Lower lobe of right lung (tissue), 2 donors: Measurements from ENCODE around the gene SAMD11. TPM values are rescaled to one million over a fixed set of nuclear protein-coding genes. Genes with fewer than 3 reads are reported as not detected.
"Not testable (repeated sequence)": the region's sequence is repeated elsewhere in the genome, so short reads cannot be mapped to it uniquely, and the experiment has no call there.

ENCODE experiments used
- ATAC-seq, 2 donors: fragments of 200-7000 bp; cut with Tn5 transposase; one replicate each; pipeline ENCODE4 v1.9.1; 2020 to 2022; ENCODE audit warnings: mild to moderate bottlenecking in 2 of 2, moderate library complexity in 2 of 2
- DNase-seq: peaks from one replicate; pipeline ENCODE4 v3.0.0-alpha.2; 2020
- H3K27ac ChIP-seq: fragments of 200-600 bp; one replicate; pipeline ENCODE4 v1.8.0; 2022
- H3K27me3 ChIP-seq: fragments of 200-600 bp; one replicate; pipeline ENCODE4 v1.8.0; 2022; ENCODE audit warnings: low read depth
- H3K36me3 ChIP-seq: fragments of 200-600 bp; one replicate; pipeline ENCODE4 v1.8.0; 2022; ENCODE audit warnings: mild to moderate bottlenecking
- H3K4me1 ChIP-seq: fragments of 200-600 bp; one replicate; pipeline ENCODE4 v1.8.0; 2022
- H3K4me3 ChIP-seq: fragments of 200-600 bp; one replicate; pipeline ENCODE4 v1.8.0; 2022; ENCODE audit warnings: mild to moderate bottlenecking
- H3K9me3 ChIP-seq: fragments of 200-600 bp; one replicate; pipeline ENCODE4 v1.8.0; 2022
- intact Hi-C: fragments of 100-400 bp; cut with DNase I; formaldehyde crosslinking; loops from one replicate; pipeline ENCODE4 v1.11.0; 2022
- total RNA-seq: library from RNA; stranded (reverse); fragmentation: NEBNext Ultra II Directional; extraction: Animal tissue kit (Norgen Biotek cat#: 25700); gene quantifications from one replicate; pipeline ENCODE4 v1.2.1, GENCODE V29; 2021
- TF ChIP-seq, protein P1 (sequence below): fragments of 200-600 bp; IDR thresholded peaks from one replicate; pipeline ENCODE4 v1.8.0; 2022; ENCODE audit warnings: antibody characterized with exemption, mild to moderate bottlenecking
- donor health status: DM: no; HTN: yes; CAD: no; lungs with severe emphysema.

The SAMD11 gene
- total RNA-seq, 1 donor from 2014 or later, result 2.2 TPM

DNA sequence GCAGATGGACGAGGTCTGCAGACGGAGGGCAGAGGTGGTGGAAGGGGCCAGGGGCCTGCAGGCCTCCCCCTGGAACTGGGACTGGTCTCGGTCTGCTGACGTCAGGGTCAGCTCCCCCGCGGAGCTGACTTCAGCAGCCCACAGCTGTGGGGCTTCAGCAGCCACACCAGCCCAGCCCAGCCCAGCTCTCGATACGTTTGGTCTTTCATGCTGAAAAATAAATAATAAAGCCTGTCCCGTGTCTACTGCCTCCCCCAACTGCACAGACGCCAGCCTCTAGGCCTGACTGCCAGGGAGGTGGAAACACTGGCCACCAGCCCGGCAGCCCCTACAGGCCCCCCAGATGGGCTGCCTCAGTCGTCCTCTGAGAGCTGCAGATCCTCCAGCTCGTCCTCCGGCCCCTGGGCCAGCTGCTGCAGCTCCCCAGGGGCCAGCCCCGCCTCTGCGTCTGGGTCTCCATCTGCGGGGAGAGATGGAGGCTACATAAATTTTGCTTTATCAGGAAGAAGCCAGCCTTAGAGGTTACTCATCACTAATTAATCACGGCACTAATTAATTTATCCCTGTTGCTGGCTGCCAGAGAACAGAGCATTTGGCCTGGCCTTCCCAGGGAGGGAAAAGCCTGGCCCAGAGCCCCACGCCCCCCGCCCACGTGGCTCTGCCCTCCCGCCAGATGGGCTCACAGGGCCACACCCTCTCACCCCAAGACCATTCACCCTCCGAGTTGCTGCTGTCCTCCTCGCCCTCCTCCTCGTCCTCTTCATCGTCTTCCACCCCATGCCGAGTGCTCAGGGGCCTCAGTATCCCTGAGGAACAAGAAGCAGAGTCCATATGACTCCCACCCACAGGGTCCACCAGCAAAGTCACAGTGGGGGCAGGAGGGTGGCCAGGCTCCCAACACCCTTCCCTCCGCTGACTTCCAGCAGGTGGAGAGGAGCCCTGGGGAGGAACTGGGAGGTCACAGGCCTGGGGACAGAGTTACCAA is 20.9 kb downstream of the SAMD11 start:
- Histone ChIP-seq H3K27ac (no peak overlapping the region), H3K9me3 (no peaks in the 10 kb centered on the region), H3K36me3 (peaks cover 41% of the 10 kb centered on the region), H3K4me1 (peaks cover 32% of the 10 kb centered on the region), H3K27me3 (peaks cover 41% of the 10 kb centered on the region), H3K4me3 (no peak overlapping the region)
- DNase-seq (no peak), ATAC-seq (no peak)
- TF ChIP-seq, protein P1, sequence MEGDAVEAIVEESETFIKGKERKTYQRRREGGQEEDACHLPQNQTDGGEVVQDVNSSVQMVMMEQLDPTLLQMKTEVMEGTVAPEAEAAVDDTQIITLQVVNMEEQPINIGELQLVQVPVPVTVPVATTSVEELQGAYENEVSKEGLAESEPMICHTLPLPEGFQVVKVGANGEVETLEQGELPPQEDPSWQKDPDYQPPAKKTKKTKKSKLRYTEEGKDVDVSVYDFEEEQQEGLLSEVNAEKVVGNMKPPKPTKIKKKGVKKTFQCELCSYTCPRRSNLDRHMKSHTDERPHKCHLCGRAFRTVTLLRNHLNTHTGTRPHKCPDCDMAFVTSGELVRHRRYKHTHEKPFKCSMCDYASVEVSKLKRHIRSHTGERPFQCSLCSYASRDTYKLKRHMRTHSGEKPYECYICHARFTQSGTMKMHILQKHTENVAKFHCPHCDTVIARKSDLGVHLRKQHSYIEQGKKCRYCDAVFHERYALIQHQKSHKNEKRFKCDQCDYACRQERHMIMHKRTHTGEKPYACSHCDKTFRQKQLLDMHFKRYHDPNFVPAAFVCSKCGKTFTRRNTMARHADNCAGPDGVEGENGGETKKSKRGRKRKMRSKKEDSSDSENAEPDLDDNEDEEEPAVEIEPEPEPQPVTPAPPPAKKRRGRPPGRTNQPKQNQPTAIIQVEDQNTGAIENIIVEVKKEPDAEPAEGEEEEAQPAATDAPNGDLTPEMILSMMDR, result no peak
- intact Hi-C loops, result no loop called here

GRCh38 chr1:945688-946556 is 22.2 kb downstream of the SAMD11 start:
- DNase-seq (no peak), ATAC-seq (no peak)
- peaks cover 53% of the 10 kb centered on the region for H3K36me3 ChIP-seq
- TF ChIP-seq, protein P1, result no peak
- no peak overlapping the region for H3K4me3 ChIP-seq
- no peak overlapping the region for H3K27ac ChIP-seq
- peaks cover 21% of the 10 kb centered on the region for H3K4me1 ChIP-seq
- peaks cover 29% of the 10 kb centered on the region for H3K27me3 ChIP-seq
- H3K9me3 ChIP-seq, result no peaks in the 10 kb centered on the region
- intact Hi-C loops, result no loop called here

- Histone ChIP-seq H3K36me3 (peaks cover 62% of the 10 kb centered on the region), H3K4me1 (peaks cover 12% of the 10 kb centered on the region), H3K27me3 (peaks cover 20% of the 10 kb centered on the region)
- intact Hi-C loops, H3K4me3 ChIP-seq, DNase-seq, H3K27ac ChIP-seq, H3K9me3 ChIP-seq, ATAC-seq: not testable (repeated sequence)
Measured at GRCh38 chr1:946811-947210, 23.1 kb downstream of the SAMD11 start.

- intact Hi-C loops, result no loop called here
- H3K36me3 ChIP-seq, result peaks cover 73% of the 10 kb centered on the region
- H3K27ac ChIP-seq, result no peak overlapping the region
- H3K4me3 ChIP-seq, result no peak overlapping the region
- H3K27me3 ChIP-seq, result peaks cover 8% of the 10 kb centered on the region
- no peaks in the 10 kb centered on the region for H3K9me3 ChIP-seq
- TF ChIP-seq, protein P1, result no peak
- no peak for DNase-seq
- no peak for ATAC-seq
- peaks cover under 1% of the 10 kb centered on the region for H3K4me1 ChIP-seq
Measured at GRCh38 chr1:947958-948357, 24.2 kb downstream of the SAMD11 start.

DNA sequence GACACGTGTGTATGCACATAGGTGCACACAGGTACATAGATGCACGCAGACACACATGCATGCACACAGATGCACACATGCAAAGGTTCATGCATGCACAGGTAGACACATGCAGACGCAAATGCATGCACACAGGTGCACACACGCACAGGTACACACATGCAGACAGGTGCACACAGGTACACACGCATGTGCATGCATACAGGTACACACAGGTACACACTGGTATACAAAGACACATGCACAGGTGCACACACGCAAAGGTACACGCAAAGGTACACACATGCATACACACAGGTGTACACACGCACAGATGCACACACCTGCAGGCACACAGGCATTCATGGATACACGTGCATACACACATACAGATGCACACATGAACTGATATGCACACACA is 26.5 kb downstream of the SAMD11 start:
- H3K27ac ChIP-seq, result no peak overlapping the region
- no peaks in the 10 kb centered on the region for H3K4me1 ChIP-seq
- H3K36me3 ChIP-seq, result peaks cover 96% of the 10 kb centered on the region
- ATAC-seq (no peak), DNase-seq (no peak)
- intact Hi-C loops, result no loop called here
- no peak overlapping the region for H3K4me3 ChIP-seq
- no peaks in the 10 kb centered on the region for H3K9me3 ChIP-seq
- TF ChIP-seq, protein P1, result no peak
- H3K27me3 ChIP-seq, result no peaks in the 10 kb centered on the region
